HepG2 (cell line): ENCODE measurements around the gene PSORS1C1. TPM values are rescaled to one million over a fixed set of nuclear protein-coding genes. Genes with fewer than 3 reads are reported as not detected.

Experiments used
- ATAC-seq: fragments of 200-7000 bp; cut with Tn5 transposase; 3 replicates; pipeline ENCODE4 v1.9.1; 2020; ENCODE audit warnings: mild to moderate bottlenecking, moderate library complexity
- BruUV-seq: library from RNA; stranded (reverse); fragments of 400-500 nt; replicated peaks from 2 replicates; lab custom pipeline; 2021; lab: Mats Ljungman, UMichigan
- CTCF ChIA-PET: fragments of 300-600 bp; formaldehyde crosslinking; extraction: SDS; loops from one replicate; lab custom pipeline; 2021; ENCODE audit warnings: low total read pairs, inconsistent platforms, low intra/inter-chr PET ratio; lab: Yijun Ruan, JAX
- POLR2A ChIA-PET: fragments of 350-600 bp; sonication (Branson Sonifier 250); formaldehyde crosslinking; loops from one replicate; lab custom pipeline; 2020; ENCODE audit warnings: antibody characterized with exemption, inconsistent platforms; lab: Yijun Ruan, JAX
- DNase-seq: peaks from one replicate; pipeline ENCODE4 v3.0.0-alpha.2; 2015; ENCODE audit warnings: low spot score
- FAIRE-seq: peaks from 3 replicates; lab custom pipeline; 2011; peaks lifted over from hg19 to GRCh38; lab: Jason Lieb, UNC
- H2AFZ ChIP-seq: one replicate; pipeline ENCODE4 v1.6.1; 2011; ENCODE audit warnings: low read length, inconsistent platforms
- H3K27ac ChIP-seq: fragments of 300-600 bp; 3 replicates; pipeline ENCODE4 v1.8.0; 2011; ENCODE audit warnings: mixed run types, mild to moderate bottlenecking, mixed read lengths, low read length, inconsistent platforms; ENCODE audit not compliant: insufficient read depth; ENCODE audit errors: extremely low read length
- H3K27me3 ChIP-seq, 2 experiments: fragments of 200-600 bp in 1 of 2; 2 replicates in 1 of 2; 3 replicates in 1 of 2; pipeline versions ENCODE4 v1.6.0 to v1.8.0; 2011; ENCODE audit warnings: low read length in 2 of 2, mild to moderate bottlenecking in 2 of 2, moderate library complexity in 2 of 2, inconsistent platforms in 1 of 2; ENCODE audit not compliant: insufficient read depth in 2 of 2, control insufficient read depth in 1 of 2
- H3K36me3 ChIP-seq, 2 experiments: fragments of 200-600 bp in 1 of 2; replicated peaks in 1 of 2; 2 replicates in 1 of 2; 3 replicates in 1 of 2; pipeline versions ENCODE4 v1.5.1 to v1.8.0; 2011; ENCODE audit warnings: low read length in 2 of 2, inconsistent platforms in 1 of 2; ENCODE audit not compliant: insufficient read depth in 2 of 2, control insufficient read depth in 1 of 2
- H3K4me1 ChIP-seq: 2 replicates; pipeline ENCODE4 v1.5.1; 2012; ENCODE audit warnings: low read length, inconsistent platforms; ENCODE audit not compliant: insufficient read depth
- H3K4me2 ChIP-seq: 2 replicates; pipeline ENCODE4 v1.6.0; 2011; ENCODE audit warnings: low read depth, low read length, inconsistent platforms
- H3K4me3 ChIP-seq, 3 experiments: fragments of 200-600 bp in 1 of 3; sonication (generic), shearing (Covaris generic) in 1 of 3; replicated peaks in 1 of 3; 2 replicates each; pipeline ENCODE4 v1.5.1; 2011 to 2016; ENCODE audit warnings: low read length in 3 of 3, inconsistent platforms in 2 of 3, low read depth in 2 of 3, mild to moderate bottlenecking in 2 of 3, control low read depth in 1 of 3, mixed read lengths in 1 of 3; ENCODE audit not compliant: insufficient read depth in 1 of 3
- H3K79me2 ChIP-seq: one replicate; pipeline ENCODE4 v1.6.1; 2011; ENCODE audit warnings: low read length, inconsistent platforms; ENCODE audit not compliant: insufficient read depth
- H3K9ac ChIP-seq: 2 replicates; pipeline ENCODE4 v1.6.0; 2011; ENCODE audit warnings: mild to moderate bottlenecking, low read depth, low read length, inconsistent platforms; ENCODE audit not compliant: insufficient read depth
- H3K9me3 ChIP-seq: 2 replicates; pipeline ENCODE4 v1.5.1; 2012; ENCODE audit warnings: mild to moderate bottlenecking, low read length
- H4K20me1 ChIP-seq: 2 replicates; pipeline ENCODE4 v1.6.0; 2011; ENCODE audit warnings: inconsistent platforms, mild to moderate bottlenecking, low read length, moderate library complexity; ENCODE audit not compliant: insufficient read depth
- GABPB1 ChIP-seq: IDR thresholded peaks from 2 replicates; pipeline ENCODE4 v1.6.1; 2016; ENCODE audit warnings: mild to moderate bottlenecking, missing genetic modification reagents, moderate library complexity, missing compliant biosample characterization
- GZF1 ChIP-seq: sonication (generic); formaldehyde crosslinking; IDR thresholded peaks from 2 replicates; pipeline ENCODE4 v1.5.1; 2020; ENCODE audit warnings: mild to moderate bottlenecking, missing genetic modification reagents
- HDAC2 ChIP-seq: sonication (generic); formaldehyde crosslinking; IDR thresholded peaks from 2 replicates; pipeline ENCODE4 v1.4.0; 2020; ENCODE audit warnings: missing genetic modification reagents
- SALL1 ChIP-seq: sonication (generic); formaldehyde crosslinking; IDR thresholded peaks from 2 replicates; pipeline ENCODE4 v1.8.0; 2022; ENCODE audit warnings: mild to moderate bottlenecking, missing genetic modification reagents
- ZNF432 ChIP-seq: sonication (generic); formaldehyde crosslinking; IDR thresholded peaks from 2 replicates; pipeline ENCODE4 v1.5.0; 2020; ENCODE audit warnings: missing genetic modification reagents, mild to moderate bottlenecking, borderline replicate concordance
- ZNF619 ChIP-seq: sonication (generic); formaldehyde crosslinking; IDR thresholded peaks from 2 replicates; pipeline ENCODE4 v1.4.0; 2020; ENCODE audit warnings: mild to moderate bottlenecking, missing genetic modification reagents
- ZNF768 ChIP-seq: sonication (generic); formaldehyde crosslinking; IDR thresholded peaks from 2 replicates; pipeline ENCODE4 v1.4.0; 2020; ENCODE audit warnings: missing genetic modification reagents
- ZSCAN25 ChIP-seq: sonication (generic); formaldehyde crosslinking; IDR thresholded peaks from 2 replicates; pipeline ENCODE4 v1.8.0; 2022; ENCODE audit warnings: mild to moderate bottlenecking, missing genetic modification reagents
- WGBS: methylation state at CpG from one replicate; pipeline ENCODE4 v1.1.6; 2017; ENCODE audit warnings: low lambda C conversion rate; 5-methylcytosine and 5-hydroxymethylcytosine counted together
- in situ Hi-C: cut with HindIII; loops from 2 replicates; pipeline ENCODE4 v1.10.0; 2017; ENCODE audit warnings: low pct_unique_long_range_greater_than_20kb; ENCODE audit not compliant: extremely low pct_ligation_motif_present
- intact Hi-C: fragments of 100-400 bp; cut with micrococcal nuclease; formaldehyde crosslinking; loops from one replicate; pipeline ENCODE4 v1.10.0; 2022; ENCODE audit not compliant: unreplicated experiment
- polyA plus RNA-seq, 8 experiments: library from polyadenylated mRNA; depleted of rRNA in 3 of 8; stranded (reverse) in 7 of 8; unstranded in 1 of 8; fragments of >200 nt; fragmentation: Illumina TruSeq in 4 of 8; extraction: Trizol in 4 of 8; gene quantifications; 2 replicates each; pipeline versions ENCODE4 v1.2.1 to v1.2.3, GENCODE V29; 2011 to 2016; ENCODE audit warnings: low read depth in 4 of 8, missing spikeins in 1 of 8, mixed read lengths in 1 of 8; ENCODE audit not compliant: insufficient read depth in 1 of 8
- total RNA-seq, 5 experiments: library from RNA; depleted of rRNA; stranded (reverse); fragments of >200 nt; fragmentation: Illumina TruSeq; extraction: Trizol; gene quantifications; 2 replicates each; pipeline ENCODE4 v1.2.3, GENCODE V29; 2016; ENCODE audit warnings: low read depth in 1 of 5
- TF ChIP-seq, protein P1 (sequence below): sonication (generic); formaldehyde crosslinking; IDR thresholded peaks from 2 replicates; pipeline ENCODE4 v1.5.1; 2020; ENCODE audit warnings: mild to moderate bottlenecking, missing genetic modification reagents

The PSORS1C1 gene
- total and polyA plus RNA-seq, 2 of the 13 experiments (the other 11 are each of a cell fraction or from before 2014, with no cell fraction given), result 0.01 to 0.02 TPM

DNA sequence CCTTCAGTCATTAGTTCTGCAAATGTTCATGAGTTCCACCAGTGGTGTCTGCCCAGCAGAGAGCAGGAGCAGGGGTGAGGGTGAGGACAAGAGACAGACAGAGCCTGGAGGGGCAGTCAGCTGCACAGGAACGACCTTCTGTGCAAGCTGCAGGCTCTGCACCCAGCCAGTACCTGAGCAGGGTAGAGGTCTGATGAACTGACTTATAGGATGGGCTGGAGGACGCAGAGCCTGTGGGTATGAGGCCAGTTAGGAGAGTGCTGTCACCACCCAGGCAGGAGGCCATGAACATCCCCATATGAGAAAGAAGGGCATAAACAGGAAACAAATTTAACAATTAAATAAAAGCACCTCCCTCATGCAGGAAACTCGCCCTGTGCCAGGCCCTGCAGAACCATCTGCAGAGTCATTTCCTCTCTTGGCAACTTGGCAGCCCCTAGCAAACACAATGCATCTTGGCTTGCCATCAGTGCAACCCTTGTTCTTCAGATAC, 20.2 kb upstream of the PSORS1C1 start:
- H3K27me3 ChIP-seq, result no peaks in the 10 kb centered on the region
- H3K4me2 ChIP-seq, result no peak overlapping the region; the same call in 1 of the 2 replicates
- no TSS peak for BruUV-seq
- H3K79me2 ChIP-seq, result no peaks in the 10 kb centered on the region
- H3K9ac ChIP-seq, result no peak overlapping the region
- peak; percentile 70 for ATAC-seq
- no peak for FAIRE-seq
- peaks cover 56% of the 10 kb centered on the region for H3K4me1 ChIP-seq
- ChIA-PET CTCF (no interaction called here), POLR2A (no interaction called here)
- H2AFZ ChIP-seq, result no peak overlapping the region
- TF ChIP-seq, protein P1, sequence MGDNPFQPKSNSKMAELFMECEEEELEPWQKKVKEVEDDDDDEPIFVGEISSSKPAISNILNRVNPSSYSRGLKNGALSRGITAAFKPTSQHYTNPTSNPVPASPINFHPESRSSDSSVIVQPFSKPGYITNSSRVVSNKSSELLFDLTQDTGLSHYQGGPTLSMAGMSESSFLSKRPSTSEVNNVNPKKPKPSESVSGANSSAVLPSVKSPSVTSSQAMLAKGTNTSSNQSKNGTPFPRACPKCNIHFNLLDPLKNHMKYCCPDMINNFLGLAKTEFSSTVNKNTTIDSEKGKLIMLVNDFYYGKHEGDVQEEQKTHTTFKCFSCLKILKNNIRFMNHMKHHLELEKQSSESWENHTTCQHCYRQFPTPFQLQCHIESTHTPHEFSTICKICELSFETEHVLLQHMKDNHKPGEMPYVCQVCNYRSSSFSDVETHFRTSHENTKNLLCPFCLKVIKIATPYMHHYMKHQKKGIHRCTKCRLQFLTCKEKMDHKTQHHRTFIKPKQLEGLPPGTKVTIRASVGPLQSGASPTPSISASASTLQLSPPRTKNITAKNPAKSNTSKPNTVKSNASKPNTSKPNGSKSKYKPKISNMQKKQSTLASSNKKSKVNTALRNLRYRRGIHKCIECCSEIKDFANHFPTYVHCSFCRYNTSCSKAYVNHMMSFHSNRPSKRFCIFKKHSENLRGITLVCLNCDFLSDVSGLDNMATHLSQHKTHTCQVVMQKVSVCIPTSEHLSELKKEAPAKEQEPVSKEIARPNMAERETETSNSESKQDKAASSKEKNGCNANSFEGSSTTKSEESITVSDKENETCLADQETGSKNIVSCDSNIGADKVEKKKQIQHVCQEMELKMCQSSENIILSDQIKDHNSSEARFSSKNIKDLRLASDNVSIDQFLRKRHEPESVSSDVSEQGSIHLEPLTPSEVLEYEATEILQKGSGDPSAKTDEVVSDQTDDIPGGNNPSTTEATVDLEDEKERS (CRISPR knock-in tag), result no peak
- TF ChIP-seq ZNF768 (0 out of 2 replicates have a peak, but pooled peaks have one; percentile 24), SALL1 (CRISPR knock-in tag) (peak; percentile 14; the same call in 1 of the 2 replicates), ZNF619 (no peak)
- H3K9me3 ChIP-seq, result no peaks in the 10 kb centered on the region
- DNase-seq, result no peak
- H3K27ac ChIP-seq, result no peak overlapping the region
- in situ Hi-C loops, result loop anchor here (25.0 kb wide), 2 partner anchors 407 to 632 kb away; partner anchors contain the start of genes NRM and PPP1R18
- 33% methylated on average over 3 of the region's 3 CpGs for WGBS
- intact Hi-C loops, result no loop called here
- H3K4me3 ChIP-seq, result no peak overlapping the region
- no peaks in the 10 kb centered on the region for H3K36me3 ChIP-seq
- H4K20me1 ChIP-seq, result no peaks in the 10 kb centered on the region

GRCh38 chr6:31096215-31096614, 18.4 kb upstream of the PSORS1C1 start:
- Histone ChIP-seq H3K79me2 (no peaks in the 10 kb centered on the region), H3K27ac (no peak overlapping the region), H3K4me1 (peaks cover 48% of the 10 kb centered on the region), H3K9me3 (no peaks in the 10 kb centered on the region), H3K36me3 (no peaks in the 10 kb centered on the region), H2AFZ (no peak overlapping the region), H3K4me2 (no peak overlapping the region), H3K27me3 (no peaks in the 10 kb centered on the region), H3K4me3 (no peak overlapping the region), H4K20me1 (no peaks in the 10 kb centered on the region), H3K9ac (no peak overlapping the region)
- ChIA-PET CTCF (no interaction called here), POLR2A (no interaction called here)
- intact Hi-C loops (no loop called here), in situ Hi-C loops (loop anchor here (25.0 kb wide), 2 partner anchors 409 to 634 kb away; partner anchors contain the start of genes NRM and PPP1R18)
- FAIRE-seq (no peak), DNase-seq (no peak), ATAC-seq (no peak)
- no peak for TF ChIP-seq ZNF432
- no peak for TF ChIP-seq GZF1 (CRISPR knock-in tag)
- no peak for TF ChIP-seq ZSCAN25 (CRISPR knock-in tag)
- TF ChIP-seq GABPB1 (CRISPR knock-in tag), result no peak
- no peak for TF ChIP-seq HDAC2
- WGBS, result 56% methylated on average over 3 of the region's 3 CpGs
- no TSS peak for BruUV-seq
